Inflammatory macrophage treated with lipopolysaccharide for 1 hour (primary cell): Measurements from ENCODE around the gene MTM1.

Source experiments
- DNase-seq, 2 donors: peaks; one replicate each; pipeline ENCODE4 v3.0.0-alpha.2; 2020 to 2022

MTM1 gene

GRCh38 chrX:150680974-150681373, 112.6 kb downstream of the MTM1 start:
- DNase-seq = no peak

DNA sequence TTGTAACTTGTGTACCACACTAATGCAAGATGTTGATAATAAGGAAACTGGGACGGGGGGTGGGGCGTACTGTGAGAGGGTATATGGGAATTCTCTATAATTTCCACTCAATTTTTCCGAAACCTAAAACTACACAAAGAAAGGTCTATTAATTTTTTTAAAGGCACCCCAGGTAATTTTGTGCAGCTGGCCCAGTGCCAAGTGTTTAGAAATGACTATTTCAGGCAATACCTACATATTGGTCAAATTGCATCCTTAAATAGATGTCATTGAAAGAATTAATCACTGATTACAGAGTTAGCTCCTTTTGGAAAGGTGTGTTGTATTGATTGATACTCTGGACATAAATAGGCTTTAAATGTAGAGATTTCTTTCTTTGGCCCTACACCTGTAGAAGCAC, 114.7 kb downstream of the MTM1 start:
- no peak for DNase-seq

GRCh38 chrX:150683536-150684146, 115.2 kb downstream of the MTM1 start:
- peak in 1 of 2 donors; percentile 73 for DNase-seq

DNA sequence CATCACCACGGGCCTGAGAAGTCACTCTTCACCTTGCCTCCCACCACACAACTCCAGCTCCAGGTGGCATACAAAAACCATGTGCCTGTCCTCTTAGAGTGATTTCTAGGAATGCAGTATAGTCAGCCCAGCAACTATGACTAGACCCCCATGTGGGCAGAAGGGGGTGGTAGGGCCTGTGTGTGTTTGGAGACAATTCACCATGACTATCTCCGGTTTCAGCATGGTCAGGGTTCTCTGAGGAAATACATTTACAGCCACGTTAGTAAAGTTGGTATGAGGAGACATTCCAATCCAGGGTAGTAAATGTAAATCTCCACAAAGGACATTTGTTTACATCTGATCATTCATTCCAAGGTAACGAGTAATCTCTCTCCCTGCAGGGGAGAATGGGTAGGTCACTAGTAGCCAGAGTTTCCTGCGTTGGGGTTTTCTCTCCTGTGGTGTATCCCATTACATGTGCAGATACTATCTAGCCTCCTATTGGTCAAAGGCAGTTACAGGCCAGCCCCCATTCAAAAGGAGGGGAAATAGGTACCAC, 120.6 kb downstream of the MTM1 start:
- no peak for DNase-seq

DNA sequence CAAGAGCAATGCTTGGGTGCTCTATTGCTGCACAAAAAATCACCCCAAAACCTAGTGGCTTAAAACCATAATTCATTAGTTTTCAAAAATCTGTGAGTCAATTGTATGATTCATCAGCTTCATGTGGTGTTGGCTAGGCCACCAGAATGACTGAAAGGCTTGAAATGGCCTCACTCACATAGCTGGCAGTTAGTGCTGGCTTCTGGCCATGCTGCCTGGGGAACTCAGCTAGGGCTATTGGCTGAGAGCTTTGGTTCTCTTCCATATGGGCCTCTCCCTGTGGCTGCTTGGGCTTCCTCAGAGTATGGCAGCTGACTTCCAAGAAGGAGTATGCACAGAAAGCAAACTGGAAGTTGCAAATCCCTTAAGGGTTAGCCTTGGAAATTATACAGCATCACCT, 121.7 kb downstream of the MTM1 start:
- no peak for DNase-seq

DNA sequence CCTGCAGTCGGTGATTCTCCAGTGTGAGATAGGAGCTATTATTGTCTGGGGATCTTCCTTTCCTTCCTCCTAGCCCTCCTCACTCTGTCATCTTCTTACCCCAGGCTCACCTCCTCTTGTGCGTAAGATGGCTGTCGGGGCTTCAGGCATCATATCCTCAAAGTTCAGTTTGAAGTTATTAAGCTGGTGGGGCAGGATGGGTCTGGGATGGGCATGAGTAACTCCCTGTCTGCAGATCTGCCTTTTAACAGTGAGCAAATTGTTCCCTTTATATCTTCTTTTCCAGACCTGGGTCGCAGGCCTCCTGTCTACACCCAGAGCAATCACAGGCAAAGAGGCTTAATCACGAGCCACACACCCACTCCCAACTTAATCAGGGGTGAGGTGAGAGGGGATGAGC, 123.9 kb downstream of the MTM1 start:
- DNase-seq = no peak

DNA sequence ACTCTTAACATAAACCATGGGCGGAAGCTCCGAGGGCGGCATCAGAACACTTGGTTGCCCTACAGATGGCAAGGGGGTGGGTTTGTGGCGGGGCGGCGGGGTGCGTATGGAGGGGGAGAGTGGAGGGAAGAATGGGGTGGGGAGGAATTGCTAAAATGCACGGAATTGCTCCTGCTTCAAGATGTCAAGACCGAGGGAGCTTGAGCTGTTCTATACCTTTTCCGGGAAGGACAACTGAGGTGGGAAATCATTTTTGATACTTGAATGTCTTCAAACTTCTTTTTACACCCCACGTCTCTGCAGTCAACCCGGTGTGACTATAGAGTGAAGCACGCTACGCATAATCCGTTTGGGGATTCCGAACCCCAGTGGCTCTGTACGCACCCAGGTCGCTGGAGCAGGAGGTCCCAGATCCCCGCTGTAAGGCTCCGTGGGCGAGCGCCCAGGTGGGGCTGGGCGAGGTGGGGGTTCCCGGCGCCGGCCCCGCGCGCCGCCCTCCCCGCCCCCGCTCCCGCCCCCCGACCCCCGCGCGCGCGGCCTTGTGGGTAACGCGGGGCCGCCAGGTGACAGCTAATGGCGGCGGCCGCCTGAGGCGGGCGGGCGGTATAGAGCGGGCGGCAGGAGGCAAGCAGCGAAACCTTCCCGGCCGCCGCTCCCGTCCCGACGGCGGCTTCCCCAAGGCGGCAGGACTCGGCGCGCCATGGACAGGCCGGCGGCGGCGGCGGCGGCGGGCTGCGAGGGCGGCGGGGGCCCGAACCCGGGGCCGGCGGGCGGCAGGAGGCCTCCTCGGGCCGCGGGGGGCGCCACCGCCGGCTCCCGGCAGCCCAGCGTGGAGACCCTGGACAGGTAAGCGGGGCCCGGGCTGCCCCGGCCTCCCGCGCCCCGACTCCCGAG, 124.7 kb downstream of the MTM1 start, which contains the start of gene MTMR1:
MTMR1 (plus strand) TSS at position 566 of the 894 bp plus-strand sequence; CDS start at position 701, 135 bp downstream.
- no peak for DNase-seq

GRCh38 chrX:150693725-150694574, 125.5 kb downstream of the MTM1 start:
- peak in 1 of 2 donors; percentile 40 for DNase-seq

GRCh38 chrX:150694738-150695410, 126.5 kb downstream of the MTM1 start:
- peak; percentile 53 to 78 for DNase-seq

DNA sequence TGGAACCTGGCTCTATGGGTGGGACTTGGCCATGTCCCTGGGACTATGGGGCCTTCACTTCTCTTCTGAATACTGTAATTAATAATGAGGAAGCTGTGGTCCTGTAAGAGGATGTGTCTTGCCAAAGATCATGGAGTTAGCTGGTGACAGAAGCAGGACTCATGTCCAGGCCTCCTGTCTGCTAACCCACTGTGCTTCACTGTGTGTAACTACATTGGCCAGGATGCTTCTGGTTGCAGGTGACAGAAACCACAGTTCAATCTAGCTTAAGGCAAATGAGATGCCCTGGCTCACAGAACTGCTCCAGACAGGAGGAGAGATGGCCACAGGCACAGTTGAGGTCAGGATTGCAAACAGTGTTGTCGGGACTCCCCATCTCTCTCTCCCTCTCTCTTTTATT, 127.9 kb downstream of the MTM1 start:
- DNase-seq = peak in 1 of 2 donors; percentile 57

DNA sequence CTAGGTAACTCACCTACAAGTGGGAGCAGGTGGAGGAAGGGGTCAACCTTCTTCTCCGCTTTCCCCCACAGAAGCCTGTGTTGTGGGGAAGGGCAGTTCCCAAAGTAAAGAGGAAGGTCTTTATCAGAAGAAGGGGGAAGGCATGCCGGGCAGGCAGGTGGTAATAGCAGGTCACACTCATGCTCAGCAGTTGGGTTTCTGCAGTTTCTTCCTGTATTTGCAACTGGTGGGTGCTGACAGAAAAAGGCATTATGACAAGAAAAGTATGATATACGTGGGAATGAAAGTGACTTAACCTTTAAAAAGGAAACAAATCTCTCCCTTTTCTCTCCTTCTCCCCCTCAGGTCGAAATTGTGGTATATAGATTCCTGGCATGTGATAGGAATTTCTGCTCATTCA, 128.4 kb downstream of the MTM1 start:
- DNase-seq = peak in 1 of 2 donors; percentile 58

DNA sequence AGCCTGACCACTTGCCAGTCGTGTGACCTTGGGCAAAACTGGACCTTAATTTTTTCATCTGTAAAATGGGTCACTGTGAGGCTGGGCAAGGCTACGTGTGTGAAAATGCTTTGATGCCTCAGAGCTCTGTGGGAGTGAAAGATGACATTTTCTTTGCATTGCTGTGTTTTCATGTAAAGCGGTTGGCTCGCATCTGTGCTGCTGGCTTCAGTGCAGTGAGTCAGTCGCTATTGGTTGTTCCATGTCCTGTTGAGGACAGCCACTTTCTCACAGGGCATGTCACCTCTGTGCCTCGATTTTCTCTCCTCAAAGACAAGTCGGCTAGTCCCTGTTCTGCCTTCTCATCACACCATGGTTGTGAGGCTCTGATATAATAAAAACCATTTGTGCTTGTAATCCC, 129.2 kb downstream of the MTM1 start:
- DNase-seq = no peak

- DNase-seq = peak in 1 of 2 donors; percentile 49
Measured at GRCh38 chrX:150698981-150699380, 130.6 kb downstream of the MTM1 start.

DNA sequence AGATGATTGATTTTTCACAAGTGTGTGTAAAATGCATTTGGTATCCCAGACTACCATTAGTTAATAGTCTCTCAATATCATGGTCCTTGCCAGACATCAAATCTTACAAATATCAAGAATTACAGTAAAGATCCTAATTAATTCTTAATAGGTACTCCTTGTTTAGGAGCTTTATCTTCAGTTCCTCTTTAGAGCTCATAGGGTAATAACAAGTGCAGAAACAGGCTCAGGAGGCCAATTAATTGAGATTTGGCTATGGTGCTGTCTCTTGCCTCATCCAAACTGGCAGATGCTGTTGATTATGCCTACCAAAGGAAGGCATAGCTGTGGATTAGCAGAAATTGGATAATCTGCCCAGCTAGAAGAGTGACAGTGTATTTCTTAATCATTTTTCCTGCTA, 131.7 kb downstream of the MTM1 start:
- no peak for DNase-seq

DNA sequence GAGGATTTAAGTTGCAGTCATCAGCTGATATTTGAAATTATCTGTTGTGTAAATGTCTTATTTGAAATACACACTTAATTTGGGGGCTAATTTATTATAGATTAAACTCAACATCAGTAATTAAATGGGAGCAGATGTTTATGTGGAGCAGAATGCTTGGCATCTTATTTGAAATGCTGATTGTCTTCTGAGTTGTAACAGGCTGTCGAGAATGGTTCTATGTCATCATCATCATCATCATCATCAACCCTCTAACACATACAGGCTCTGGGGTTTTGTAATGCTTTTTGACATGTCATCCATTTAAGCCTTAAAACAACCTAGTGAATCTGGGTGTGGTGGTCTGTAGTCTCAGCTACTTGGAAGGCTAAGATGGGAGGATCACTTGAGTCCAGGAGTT, 133.0 kb downstream of the MTM1 start:
- no peak for DNase-seq

GRCh38 chrX:150702966-150703694, 134.7 kb downstream of the MTM1 start:
- peak in 1 of 2 donors; percentile 52 for DNase-seq

DNA sequence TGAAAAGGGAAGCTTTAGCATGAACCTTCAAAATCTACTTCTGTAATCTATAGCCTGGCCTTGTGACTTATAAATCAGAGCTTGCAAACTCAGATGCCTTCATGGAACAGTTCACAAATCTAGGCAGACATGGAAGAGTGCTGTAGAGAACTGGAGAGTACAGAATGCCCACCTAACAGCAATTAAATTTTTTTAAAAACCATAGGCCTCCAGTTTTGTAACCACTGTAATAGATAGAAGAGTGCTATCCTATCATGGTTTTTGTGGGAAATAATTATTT, 135.2 kb downstream of the MTM1 start:
- peak in 1 of 2 donors; percentile 59 for DNase-seq

DNA sequence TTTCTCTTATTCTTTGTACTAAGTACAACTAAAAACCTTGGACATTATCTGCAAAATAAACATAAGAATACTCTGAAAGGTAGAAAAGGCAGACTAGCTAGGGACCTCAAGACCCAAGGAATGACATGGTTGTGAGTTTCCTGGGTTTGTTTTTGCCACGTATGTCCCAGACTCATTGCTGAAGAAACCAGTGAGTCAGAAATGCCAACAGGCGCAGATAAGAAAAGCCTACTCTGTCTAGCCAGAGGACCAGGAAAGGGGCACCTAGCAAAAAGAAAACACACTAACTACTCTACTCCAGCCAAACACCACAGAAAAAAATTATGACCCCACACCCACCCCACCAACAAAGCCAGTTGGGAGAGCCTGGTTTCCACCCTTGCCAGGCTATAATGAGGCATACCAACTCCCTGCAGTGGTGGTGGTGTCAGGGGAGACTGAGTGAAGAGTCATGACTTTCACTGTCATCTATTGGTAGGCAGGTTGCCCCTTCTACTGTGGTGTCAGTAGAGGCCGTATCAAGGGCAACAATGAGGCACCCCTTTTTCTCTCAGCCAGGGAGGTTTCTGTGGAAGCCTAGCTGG, 135.7 kb downstream of the MTM1 start:
- DNase-seq = no peak

- no peak for DNase-seq
Measured at GRCh38 chrX:150712619-150713018, 144.2 kb downstream of the MTM1 start.

DNA sequence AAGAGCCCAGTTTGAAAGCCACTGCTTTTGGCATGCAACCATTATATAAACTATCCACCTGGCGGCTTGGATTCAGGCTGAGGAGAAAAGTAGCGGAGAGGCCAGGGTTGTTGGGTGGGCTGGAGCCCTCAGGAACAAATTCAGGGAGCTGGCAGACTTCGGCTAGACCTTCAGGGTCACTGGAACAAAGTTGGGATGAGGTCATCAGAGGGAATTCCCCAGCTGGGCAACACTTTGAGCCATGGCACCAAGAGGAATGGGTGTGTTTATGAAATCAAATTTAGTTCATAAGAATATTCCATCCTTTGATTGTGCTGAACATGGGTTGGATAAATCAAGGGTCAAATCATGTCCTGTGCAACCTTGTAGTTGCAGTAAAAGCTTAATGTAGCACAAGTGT, 146.8 kb downstream of the MTM1 start:
- peak in 1 of 2 donors; percentile 47 for DNase-seq

DNA sequence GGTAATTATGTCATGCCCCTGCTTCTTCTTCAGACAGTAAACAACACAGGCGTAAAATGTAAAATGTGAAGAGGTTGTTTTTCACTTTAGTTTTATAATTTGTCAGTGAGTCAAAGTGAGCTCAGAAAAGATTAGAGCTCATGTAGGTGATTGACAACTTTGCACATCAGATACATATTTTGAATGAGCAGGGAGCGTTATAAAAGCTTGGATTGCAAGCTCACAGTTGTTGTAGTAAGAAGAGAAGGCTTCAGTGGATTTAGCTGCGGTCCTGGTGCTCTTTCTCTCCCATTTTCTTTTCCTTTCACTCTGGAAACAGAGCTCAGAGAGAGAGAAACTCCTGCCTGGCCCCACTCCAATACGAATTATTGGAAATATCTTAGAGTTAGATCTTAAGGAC, 151.2 kb downstream of the MTM1 start:
- DNase-seq = no peak
